ENCODE data around the gene OTUB2.

GRCh38 chr14:94087891-94088290 is 61.8 kb downstream of the OTUB2 start:
- no peak for TF ChIP-seq POLR2A (IDR thresholded peaks at IDR 0.05)
- TF ChIP-seq CTCF (IDR thresholded peaks at IDR 0.05): no peak
